Thyroid gland (tissue), 4 donors: ENCODE measurements around the gene PNPLA2. TPM values are rescaled to one million over a fixed set of nuclear protein-coding genes. Genes with fewer than 3 reads are reported as not detected.

Experiments used
- DNase-seq, 2 donors: peaks; one replicate each; pipeline ENCODE4 v3.0.0-alpha.2; 2019
- H3K27ac ChIP-seq, 3 donors: fragments of 200-600 bp; sonication (generic); 1 replicate in 2 of 3; 2 replicates in 1 of 3; pipeline ENCODE4 v1.5.1; 2016 to 2019; ENCODE audit warnings: mild to moderate bottlenecking in 1 of 3, moderate library complexity in 1 of 3
- H3K27me3 ChIP-seq: fragments of 200-600 bp; sonication (generic); one replicate; pipeline ENCODE4 v1.5.1; 2019
- H3K36me3 ChIP-seq, 2 donors: fragments of 200-600 bp; sonication (generic); one replicate each; pipeline ENCODE4 v1.5.1; 2016 to 2019
- H3K4me1 ChIP-seq, 2 donors: fragments of 200-600 bp; sonication (generic); one replicate each; pipeline ENCODE4 v1.5.1; 2017 to 2019
- H3K4me3 ChIP-seq, 3 donors: fragments of 200-600 bp; sonication (generic); replicated peaks in 1 of 3; 1 replicate in 2 of 3; 2 replicates in 1 of 3; pipeline ENCODE4 v1.5.1; 2016; ENCODE audit warnings: mild to moderate bottlenecking in 1 of 3
- H3K9me3 ChIP-seq: fragments of 200-600 bp; sonication (generic); one replicate; pipeline ENCODE4 v1.5.1; 2017
- CTCF ChIP-seq, 6 experiments: fragments of 200-600 bp in 3 of 6; fragments of 450-650 bp in 3 of 6; sonication (generic) in 3 of 6; IDR thresholded peaks; one replicate each; pipeline ENCODE4 v1.5.1; 2016 to 2019; ENCODE audit warnings: antibody characterized with exemption in 6 of 6, mild to moderate bottlenecking in 2 of 6, inconsistent platforms in 1 of 6, moderate library complexity in 1 of 6
- POLR2A ChIP-seq, 2 donors: fragments of 450-650 bp; IDR thresholded peaks; one replicate each; pipeline ENCODE4 v1.6.1; 2017; ENCODE audit warnings: antibody characterized with exemption in 2 of 2, mild to moderate bottlenecking in 2 of 2, moderate library complexity in 1 of 2
- WGBS, 2 donors: methylation state at CpG; one replicate each; pipeline ENCODE4 v1.1.5; 2017; 5-methylcytosine and 5-hydroxymethylcytosine counted together
- intact Hi-C: fragments of 100-400 bp; cut with DNase I; formaldehyde crosslinking; loops from one replicate; pipeline ENCODE4 v1.15.1; 2023
- total RNA-seq, 4 donors: library from RNA; depleted of rRNA; stranded (reverse); fragments of >200 nt; gene quantifications; one replicate each; pipeline ENCODE4 v1.2.3, GENCODE V29; 2016

PNPLA2 gene
- total RNA-seq, 4 donors from 2014 or later, result 35.8 to 95.0 (median 57.6) TPM

GRCh38 chr11:808427-809286, 10.1 kb upstream of the PNPLA2 start:
- H3K36me3 ChIP-seq, result peaks cover 21 to 22% of the 10 kb centered on the region in 2 donors
- no peaks in the 10 kb centered on the region for H3K9me3 ChIP-seq
- H3K27ac ChIP-seq, result peak overlapping the region; percentile 95 to 97 (median 97)
- peak overlapping the region; percentile 68 to 85 (median 80) for H3K4me3 ChIP-seq
- H3K27me3 ChIP-seq, result no peaks in the 10 kb centered on the region
- no peak for TF ChIP-seq CTCF (IDR thresholded peaks at IDR 0.05)
- TF ChIP-seq POLR2A (IDR thresholded peaks at IDR 0.05), result no peak
- intact Hi-C loops, result no loop called here
- WGBS, 2 donors, result 37 to 53% methylated on average over 23 to 27 of the region's 36 CpGs
- peaks cover 31 to 35% of the 10 kb centered on the region in 2 donors for H3K4me1 ChIP-seq
- DNase-seq, result no peak

- H3K4me1 ChIP-seq, result peaks cover 26 to 30% of the 10 kb centered on the region in 2 donors
- H3K27me3 ChIP-seq, result no peaks in the 10 kb centered on the region
- 0% methylated on average over 8 to 31 of the region's 81 CpGs for WGBS, 2 donors
- DNase-seq, result peak; percentile 99
- peak within 1 kb of the TSS; percentile 68 to 85 (median 80) for H3K4me3 ChIP-seq
- peak in 1 of 6 experiments; percentile 23 for TF ChIP-seq CTCF (IDR thresholded peaks at IDR 0.05)
- TF ChIP-seq POLR2A (IDR thresholded peaks at IDR 0.05), result peak; percentile 79 to 81
- H3K36me3 ChIP-seq, result peaks cover 22 to 24% of the 10 kb centered on the region in 2 donors
- H3K9me3 ChIP-seq, result no peaks in the 10 kb centered on the region
- intact Hi-C loops, result no loop called here
- peak within 1 kb of the TSS; percentile 95 to 97 (median 97) for H3K27ac ChIP-seq
Observed at GRCh38 chr11:809287-810039, 9.3 kb upstream of the PNPLA2 start, which contains the start of gene RPLP2. RPLP2 (plus strand) TSS chr11:809967; CDS start chr11:810235, 268 bp downstream.

GRCh38 chr11:810040-810567, 8.6 kb upstream of the PNPLA2 start:
- no peaks in the 10 kb centered on the region for H3K9me3 ChIP-seq
- H3K27me3 ChIP-seq, result no peaks in the 10 kb centered on the region
- H3K27ac ChIP-seq, result peak overlapping the region; percentile 95 to 97 (median 97)
- TF ChIP-seq POLR2A (IDR thresholded peaks at IDR 0.05) (no peak), CTCF (IDR thresholded peaks at IDR 0.05) (peak in 1 of 6 experiments; percentile 10)
- H3K4me3 ChIP-seq, result peak overlapping the region; percentile 68 to 85 (median 80)
- peaks cover 22 to 24% of the 10 kb centered on the region in 2 donors for H3K36me3 ChIP-seq
- no peak for DNase-seq
- intact Hi-C loops, result no loop called here
- H3K4me1 ChIP-seq, result peaks cover 21 to 25% of the 10 kb centered on the region in 2 donors
- 0% methylated on average over 32 to 33 of the region's 55 CpGs for WGBS, 2 donors

GRCh38 chr11:811446-812245, 7.1 kb upstream of the PNPLA2 start:
- Histone ChIP-seq H3K4me3 (no peak overlapping the region), H3K9me3 (no peaks in the 10 kb centered on the region), H3K27ac (no peak overlapping the region), H3K27me3 (no peaks in the 10 kb centered on the region), H3K36me3 (peaks cover 22 to 24% of the 10 kb centered on the region in 2 donors), H3K4me1 (peaks cover 17 to 23% of the 10 kb centered on the region in 2 donors)
- no peak for DNase-seq
- intact Hi-C loops, result no loop called here
- 77 to 88% methylated on average over 11 to 13 of the region's 14 CpGs for WGBS, 2 donors
- no peak for TF ChIP-seq POLR2A (IDR thresholded peaks at IDR 0.05)
- TF ChIP-seq CTCF (IDR thresholded peaks at IDR 0.05), result no peak
